OCI-LY7 (cell line): ENCODE measurements around the gene TEDC1. TPM values are rescaled to one million over a fixed set of nuclear protein-coding genes. Genes with fewer than 3 reads are reported as not detected.

Experiments used
- BruUV-seq: library from RNA; stranded (reverse); fragments of 400-500 nt; replicated peaks from 2 replicates; lab custom pipeline; 2021; lab: Mats Ljungman, UMichigan
- CTCF ChIA-PET: fragments of 300-600 bp; sonication (Branson Sonifier 250); formaldehyde crosslinking; loops from one replicate; lab custom pipeline; 2022; ENCODE audit warnings: antibody characterized with exemption; ENCODE audit not compliant: unreplicated experiment; lab: Charles Lee
- POLR2A ChIA-PET: fragments of 300-600 bp; sonication (Branson Sonifier 250); formaldehyde crosslinking; loops from one replicate; lab custom pipeline; 2022; ENCODE audit warnings: antibody characterized with exemption; lab: Charles Lee
- DNase-seq: peaks from one replicate; pipeline ENCODE4 v3.0.0-alpha.2; 2015; ENCODE audit warnings: low spot score
- H2AFZ ChIP-seq: fragments of 200-600 bp; sonication (generic), shearing (Covaris generic); 2 replicates; pipeline ENCODE4 v1.6.1; 2014; ENCODE audit warnings: mild to moderate bottlenecking, antibody characterized with exemption, low read length, moderate library complexity
- H3K27ac ChIP-seq: fragments of 200-600 bp; sonication (generic); 2 replicates; pipeline ENCODE4 v1.5.1; 2014; ENCODE audit warnings: mixed run types, low read depth, mild to moderate bottlenecking, moderate library complexity, low read length, inconsistent platforms; ENCODE audit not compliant: poor library complexity, severe bottlenecking
- H3K36me3 ChIP-seq: fragments of 200-600 bp; sonication (generic); 2 replicates; pipeline ENCODE4 v1.6.1; 2014; ENCODE audit warnings: mild to moderate bottlenecking, antibody characterized with exemption, low read length, moderate library complexity, mixed read lengths; ENCODE audit not compliant: insufficient read depth
- H3K4me1 ChIP-seq: fragments of 200-600 bp; sonication (generic); 2 replicates; pipeline ENCODE4 v1.5.1; 2014; ENCODE audit warnings: mild to moderate bottlenecking, low read length; ENCODE audit not compliant: insufficient read depth, poor library complexity, severe bottlenecking
- H3K4me2 ChIP-seq: fragments of 200-600 bp; sonication (generic); 2 replicates; pipeline ENCODE4 v1.6.1; 2014; ENCODE audit warnings: mild to moderate bottlenecking, low read length
- H3K4me3 ChIP-seq: fragments of 200-600 bp; sonication (generic); 2 replicates; pipeline ENCODE4 v1.5.1; 2014; ENCODE audit warnings: mild to moderate bottlenecking, low read depth, low read length; ENCODE audit not compliant: poor library complexity, severe bottlenecking
- H3K79me2 ChIP-seq: fragments of 200-600 bp; sonication (generic); 2 replicates; pipeline ENCODE4 v1.6.1; 2016; ENCODE audit warnings: low read depth, mild to moderate bottlenecking, low read length, moderate library complexity, mixed read lengths; ENCODE audit not compliant: insufficient read depth
- H3K9me2 ChIP-seq: fragments of 200-600 bp; sonication (generic); 2 replicates; pipeline ENCODE4 v1.6.1; 2016; ENCODE audit warnings: mild to moderate bottlenecking, low read length, mixed read lengths; ENCODE audit not compliant: insufficient read depth
- H3K9me3 ChIP-seq: fragments of 200-600 bp; sonication (generic); 2 replicates; pipeline ENCODE4 v1.6.1; 2014; ENCODE audit warnings: mild to moderate bottlenecking, mixed run types, low read length, mixed read lengths
- H4K20me1 ChIP-seq: fragments of 200-600 bp; sonication (generic); 2 replicates; pipeline ENCODE4 v1.6.1; 2014; ENCODE audit warnings: mild to moderate bottlenecking, antibody characterized with exemption, low read length, moderate library complexity, mixed read lengths; ENCODE audit not compliant: insufficient read depth
- CTCF ChIP-seq: fragments of 200-600 bp; sonication (generic); conservative IDR thresholded peaks from 2 replicates; pipeline ENCODE4 v1.5.1; 2014; ENCODE audit warnings: mild to moderate bottlenecking, antibody characterized with exemption, low read length, moderate library complexity, mixed read lengths
- EZH2phosphoT487 ChIP-seq: fragments of 200-600 bp; sonication (generic); IDR thresholded peaks from 2 replicates; pipeline ENCODE4 v1.6.1; 2018; ENCODE audit warnings: low read depth, borderline replicate concordance, mild to moderate bottlenecking, mixed run types, antibody characterized with exemption, low read length, moderate library complexity, mixed read lengths
- intact Hi-C: fragments of 100-400 bp; cut with micrococcal nuclease; formaldehyde crosslinking; loops from one replicate; pipeline ENCODE4 v1.10.0; 2022; ENCODE audit not compliant: unreplicated experiment
- total RNA-seq, 2 experiments: library from RNA; depleted of rRNA in 1 of 2; stranded (reverse); fragments of >200 nt in 1 of 2; shearing (Covaris generic) in 1 of 2; gene quantifications; 2 replicates each; pipeline ENCODE4 v1.2.3, GENCODE V29; 2014 to 2022

TEDC1 gene
- total RNA-seq, 2 experiments from 2014 or later = 53.2 to 55.8 TPM

GRCh38 chr14:105442834-105443233 is 48.2 kb upstream of the TEDC1 start:
- H2AFZ ChIP-seq = no peak overlapping the region
- TF ChIP-seq CTCF (no peak), EZH2phosphoT487 (no peak)
- H3K9me2 ChIP-seq = no peaks in the 10 kb centered on the region
- ChIA-PET CTCF (no interaction called here), POLR2A (no interaction called here)
- peaks cover 54% of the 10 kb centered on the region for H3K36me3 ChIP-seq
- BruUV-seq = no TSS peak
- no peak overlapping the region for H3K4me3 ChIP-seq
- intact Hi-C loops = no loop called here
- H3K9me3 ChIP-seq = no peaks in the 10 kb centered on the region
- no peak overlapping the region for H3K4me2 ChIP-seq
- H4K20me1 ChIP-seq = 0 out of 2 replicates have a peak, but pooled peaks cover 3% of the 10 kb centered on the region
- H3K79me2 ChIP-seq = peaks cover 9% of the 10 kb centered on the region
- no peak for DNase-seq
- H3K4me1 ChIP-seq = no peaks in the 10 kb centered on the region
- no peak overlapping the region for H3K27ac ChIP-seq

- ChIA-PET CTCF (no interaction called here), POLR2A (no interaction called here)
- no TSS peak for BruUV-seq
- no peaks in the 10 kb centered on the region for H3K9me2 ChIP-seq
- no peaks in the 10 kb centered on the region for H3K9me3 ChIP-seq
- H3K4me3 ChIP-seq = no peak overlapping the region
- H3K4me2 ChIP-seq = no peak overlapping the region
- H4K20me1 ChIP-seq = no peaks in the 10 kb centered on the region
- peaks cover 38% of the 10 kb centered on the region for H3K36me3 ChIP-seq
- no peaks in the 10 kb centered on the region for H3K4me1 ChIP-seq
- no peak for TF ChIP-seq EZH2phosphoT487
- no peak for TF ChIP-seq CTCF
- intact Hi-C loops = no loop called here
- H3K79me2 ChIP-seq = no peaks in the 10 kb centered on the region
- no peak for DNase-seq
- H2AFZ ChIP-seq = no peak overlapping the region
- H3K27ac ChIP-seq = no peak overlapping the region
Measured at GRCh38 chr14:105444859-105445258, 46.2 kb upstream of the TEDC1 start.

GRCh38 chr14:105445290-105445689 is 45.8 kb upstream of the TEDC1 start:
- CTCF ChIA-PET = no interaction called here
- Histone ChIP-seq H3K79me2 (no peaks in the 10 kb centered on the region), H4K20me1 (no peaks in the 10 kb centered on the region), H3K9me2 (no peaks in the 10 kb centered on the region), H3K4me3 (no peak overlapping the region), H3K27ac (no peak overlapping the region), H2AFZ (no peak overlapping the region), H3K4me1 (no peaks in the 10 kb centered on the region), H3K4me2 (no peak overlapping the region), H3K9me3 (no peaks in the 10 kb centered on the region), H3K36me3 (peaks cover 40% of the 10 kb centered on the region)
- POLR2A ChIA-PET = no interaction called here
- TF ChIP-seq CTCF (no peak), EZH2phosphoT487 (no peak)
- intact Hi-C loops = no loop called here
- no peak for DNase-seq
- no TSS peak for BruUV-seq
